GM10248 (cell line): ENCODE measurements around the gene SDF2L1.
"Not testable (repeated sequence)": the region's sequence is repeated elsewhere in the genome, so short reads cannot be mapped to it uniquely, and the experiment has no call there.

Experiments used
- CTCF ChIA-PET: fragments of 300-600 bp; sonication (Branson Sonifier 250); formaldehyde crosslinking; extraction: SDS; loops from one replicate; lab custom pipeline; 2021; ENCODE audit warnings: antibody characterized with exemption; lab: Yijun Ruan, JAX
- POLR2A ChIA-PET: fragments of 350-650 bp; sonication (Branson Sonifier 250); formaldehyde crosslinking; extraction: SDS; loops from one replicate; lab custom pipeline; 2020; ENCODE audit warnings: antibody characterized with exemption; lab: Yijun Ruan, JAX
- DNase-seq: peaks from one replicate; pipeline ENCODE4 v3.0.0; 2012; ENCODE audit errors: extremely low spot score
- CTCF ChIP-seq: IDR thresholded peaks from 2 replicates; pipeline ENCODE4 v1.5.1; 2012; ENCODE audit warnings: mild to moderate bottlenecking, low read depth; ENCODE audit errors: extremely low read depth, missing control alignments, control extremely low read depth

Gene SDF2L1

GRCh38 chr22:21611210-21611977 is 30.7 kb upstream of the SDF2L1 start:
- CTCF ChIA-PET: interaction anchor here (1.3 kb wide), 2 partner anchors 13 to 18 kb away, joined by 3 to 6 read pairs; partner anchors contain the start of gene YDJC
- no peak for TF ChIP-seq CTCF
- POLR2A ChIA-PET: no interaction called here
- DNase-seq: no peak

GRCh38 chr22:21612858-21613257 is 29.2 kb upstream of the SDF2L1 start:
- no peak for TF ChIP-seq CTCF
- ChIA-PET CTCF (interaction anchor here (1.1 to 6.6 kb wide), 3 partner anchors 10 to 16 kb away, joined by 3 to 58 read pairs (median 3); partner anchors contain the start of gene YDJC), POLR2A (no interaction called here)
- no peak for DNase-seq

GRCh38 chr22:21613553-21614233 is 28.4 kb upstream of the SDF2L1 start:
- POLR2A ChIA-PET: no interaction called here
- no peak for DNase-seq
- TF ChIP-seq CTCF: no peak
- CTCF ChIA-PET: interaction anchor here (0.8 to 6.6 kb wide), 7 partner anchors 7 to 32 kb away, joined by 3 to 58 read pairs (median 3); partner anchors contain the start of genes SDF2L1 and YDJC

GRCh38 chr22:21615731-21616130 is 26.4 kb upstream of the SDF2L1 start:
- ChIA-PET POLR2A (no interaction called here), CTCF (interaction anchor here (2.3 to 6.6 kb wide), 4 partner anchors 9 to 31 kb away, joined by 6 to 58 read pairs (median 15); partner anchors contain the start of genes SDF2L1 and YDJC)
- TF ChIP-seq CTCF: no peak
- no peak for DNase-seq

GRCh38 chr22:21617337-21617736 is 24.8 kb upstream of the SDF2L1 start:
- CTCF ChIA-PET: interaction anchor here (1.1 to 6.6 kb wide), 8 partner anchors 8 to 51 kb away, joined by 3 to 58 read pairs (median 5); partner anchors contain the start of genes SDF2L1 and YDJC
- DNase-seq, POLR2A ChIA-PET: not testable (repeated sequence)

- ChIA-PET POLR2A (no interaction called here), CTCF (interaction anchor here (0.9 to 2.6 kb wide), 4 partner anchors 8 to 26 kb away, joined by 3 to 15 read pairs (median 3); no protein-coding TSS in a partner anchor)
- DNase-seq: no peak
- TF ChIP-seq CTCF: no peak
These were observed 21.1 kb upstream of the SDF2L1 start for GRCh38 chr22:21621025-21621424.
